ENCODE data around the gene KAZN. TPM values are rescaled to one million over a fixed set of nuclear protein-coding genes. Genes with fewer than 3 reads are reported as not detected.

The KAZN gene
- total and polyA plus RNA-seq, 2 of the 8 experiments (the other 6 are each of a cell fraction or from before 2014, with no cell fraction given) = 3.7 to 11.8 TPM

DNA sequence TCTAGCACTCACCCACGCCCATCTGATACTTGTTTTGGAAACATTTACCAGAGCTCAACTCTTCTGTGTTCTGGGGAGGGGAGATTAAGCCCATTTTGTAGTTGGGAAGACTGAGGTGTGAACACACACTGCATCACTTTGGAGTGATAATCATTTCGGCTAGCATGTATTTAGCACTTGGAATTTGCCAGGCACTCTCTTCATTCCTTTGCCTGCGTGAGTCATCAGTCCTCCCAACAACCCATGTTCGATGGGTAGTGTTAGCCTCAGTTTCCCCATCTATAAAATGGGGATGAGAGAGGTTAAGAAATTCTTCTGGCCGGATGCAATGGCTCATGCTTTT lies 372.3 kb downstream of the KAZN start:
- no peak overlapping the region for H2BK15ac ChIP-seq (ENCODE audit: low read length)
- H4K8ac ChIP-seq (ENCODE audit: extremely low read depth, insufficient read depth, low read length) = no peak overlapping the region
- ChIA-PET POLR2A (ENCODE audit: partially characterized antibody) (no interaction called here), CTCF (ENCODE audit: partially characterized antibody) (interaction anchor here (0.7 kb wide), 1 partner anchor 10 kb away, joined by 3 read pairs; no protein-coding TSS in a partner anchor)
- no peak overlapping the region for H3K56ac ChIP-seq (replicated peaks; ENCODE audit: insufficient read length, low read depth, low read length)
- no peak overlapping the region for H3K27ac ChIP-seq (ENCODE audit: low read depth, low read length)
- no peak overlapping the region for H3K14ac ChIP-seq (ENCODE audit: insufficient read length)
- no peak overlapping the region for H2AK5ac ChIP-seq (ENCODE audit: low read depth, low read length)
- H4K20me1 ChIP-seq (replicated peaks in 1 of 2; ENCODE audit: control insufficient read depth in 1 of 2, insufficient read depth in 2 of 2, low read length in 2 of 2) = no peaks in the 10 kb centered on the region
- no peak overlapping the region for H2BK12ac ChIP-seq (ENCODE audit: low read depth, low read length)
- peaks cover 0 to 4% of the 10 kb centered on the region in 2 experiments; a peak in 1 of 4 replicates for H3K9me3 ChIP-seq (ENCODE audit: insufficient read depth in 2 of 2, low read depth in 1 of 2, low read length in 1 of 2)
- no peaks in the 10 kb centered on the region; the same call in 1 of the 2 replicates for H3K79me1 ChIP-seq (ENCODE audit: low read depth, low read length)
- no peak overlapping the region for H2BK5ac ChIP-seq (ENCODE audit: low read depth, low read length)
- no peaks in the 10 kb centered on the region for H3K36me3 ChIP-seq (ENCODE audit: control insufficient read depth in 2 of 4, insufficient read depth in 4 of 4, low read length in 3 of 4)
- H3K4me2 ChIP-seq (ENCODE audit: insufficient read depth in 1 of 2, low read depth in 2 of 2, low read length in 2 of 2) = no peak overlapping the region
- WGBS, 2 experiments (ENCODE audit: extremely low coverage in 1 of 2, insufficient coverage in 1 of 2, insufficient read length in 1 of 2, insufficient replicate concordance in 2 of 2, low coverage in 1 of 2, low lambda C conversion rate in 2 of 2, missing lambda C conversion rate in 1 of 2) = 92% methylated on average over 5 of the region's 5 CpGs; no CpG with 5 or more reads in 1 of the 2 experiments
- no peak for DNase-seq (ENCODE audit: low read depth in 1 of 2, low spot score in 2 of 2)
- H3K23ac ChIP-seq (ENCODE audit: insufficient read length) = no peak overlapping the region
- 0 out of 2 replicates have a peak, but pooled peaks have one; percentile 67 for TF ChIP-seq KDM1A (IDR thresholded peaks at IDR 0.05; ENCODE audit: borderline replicate concordance, low read length)
- no peak for TF ChIP-seq CEBPB (IDR thresholded peaks at IDR 0.05; ENCODE audit: low read depth, low read length)
- FAIRE-seq = no peak
- H3K4me1 ChIP-seq (replicated peaks in 1 of 4; ENCODE audit: control insufficient read depth in 3 of 4, insufficient read depth in 4 of 4, low read length in 3 of 4) = peaks cover 0 to 9% (median 3%) of the 10 kb centered on the region in 4 experiments; a peak in 5 of 7 replicates
- H2BK120ac ChIP-seq (replicated peaks; ENCODE audit: low read depth, low read length) = no peak overlapping the region
- no peak overlapping the region for H3K4me3 ChIP-seq (ENCODE audit: extremely low read depth in 1 of 4, insufficient read depth in 2 of 4, low read depth in 3 of 4, low read length in 4 of 4)
- H3K79me2 ChIP-seq (ENCODE audit: control insufficient read depth in 1 of 2, insufficient read depth in 2 of 2, low read length in 2 of 2) = no peaks in the 10 kb centered on the region
- no peak overlapping the region for H4K91ac ChIP-seq (replicated peaks; ENCODE audit: insufficient read length, low read length)
- H2BK20ac ChIP-seq (ENCODE audit: low read length) = no peak overlapping the region
- no peak overlapping the region for H2AFZ ChIP-seq (ENCODE audit: low read length)
- H3K4ac ChIP-seq (replicated peaks; ENCODE audit: insufficient read length, low read depth, low read length) = no peak overlapping the region
- H4K5ac ChIP-seq (ENCODE audit: insufficient read length, low read depth, low read length) = no peak overlapping the region
- H3K18ac ChIP-seq (ENCODE audit: extremely low read depth, low read length) = no peak overlapping the region
- no peaks in the 10 kb centered on the region for H3K27me3 ChIP-seq (replicated peaks in 1 of 4; ENCODE audit: control insufficient read depth in 3 of 4, extremely low read depth in 1 of 4, insufficient read depth in 3 of 4, low read length in 3 of 4)
- H3K9ac ChIP-seq (replicated peaks in 1 of 4; ENCODE audit: extremely low read depth in 1 of 4, low read depth in 3 of 4, low read length in 3 of 4) = no peak overlapping the region
- no peaks in the 10 kb centered on the region for H3K23me2 ChIP-seq (ENCODE audit: low read depth, low read length)
